GM10248 (cell line): Measurements from ENCODE around the gene PLSCR1.

Experiments used
- CTCF ChIA-PET: fragments of 300-600 bp; sonication (Branson Sonifier 250); formaldehyde crosslinking; extraction: SDS; loops from one replicate; lab custom pipeline; 2021; ENCODE audit warnings: antibody characterized with exemption; lab: Yijun Ruan, JAX
- POLR2A ChIA-PET: fragments of 350-650 bp; sonication (Branson Sonifier 250); formaldehyde crosslinking; extraction: SDS; loops from one replicate; lab custom pipeline; 2020; ENCODE audit warnings: antibody characterized with exemption; lab: Yijun Ruan, JAX
- DNase-seq: peaks from one replicate; pipeline ENCODE4 v3.0.0; 2012; ENCODE audit errors: extremely low spot score
- CTCF ChIP-seq: IDR thresholded peaks from 2 replicates; pipeline ENCODE4 v1.5.1; 2012; ENCODE audit warnings: mild to moderate bottlenecking, low read depth; ENCODE audit errors: extremely low read depth, missing control alignments, control extremely low read depth

PLSCR1 gene

DNA sequence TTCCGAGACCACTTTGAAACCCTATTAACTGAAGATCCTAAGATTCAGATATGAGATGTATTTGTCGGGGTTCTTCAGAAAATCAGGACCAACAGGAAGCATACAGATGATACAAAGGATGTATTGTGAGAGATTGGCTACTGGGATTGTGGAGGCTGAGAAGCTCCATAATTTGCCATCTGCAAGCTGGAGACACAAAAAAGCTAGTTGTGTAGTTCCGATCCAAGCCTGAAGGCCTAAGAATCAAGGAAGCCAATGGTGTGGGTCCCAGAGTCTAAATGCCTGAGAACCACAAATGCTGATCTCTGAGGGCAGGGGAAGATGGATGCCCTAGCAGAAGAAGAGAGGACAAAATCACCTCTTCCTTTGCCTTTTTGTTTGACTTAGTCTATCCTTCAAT is 10.9 kb upstream of the PLSCR1 start:
- TF ChIP-seq CTCF, result no peak
- ChIA-PET POLR2A (no interaction called here), CTCF (interaction anchor here (1.8 kb wide), 1 partner anchor 42 kb away, joined by 3 read pairs; no protein-coding TSS in a partner anchor)
- DNase-seq, result no peak

DNA sequence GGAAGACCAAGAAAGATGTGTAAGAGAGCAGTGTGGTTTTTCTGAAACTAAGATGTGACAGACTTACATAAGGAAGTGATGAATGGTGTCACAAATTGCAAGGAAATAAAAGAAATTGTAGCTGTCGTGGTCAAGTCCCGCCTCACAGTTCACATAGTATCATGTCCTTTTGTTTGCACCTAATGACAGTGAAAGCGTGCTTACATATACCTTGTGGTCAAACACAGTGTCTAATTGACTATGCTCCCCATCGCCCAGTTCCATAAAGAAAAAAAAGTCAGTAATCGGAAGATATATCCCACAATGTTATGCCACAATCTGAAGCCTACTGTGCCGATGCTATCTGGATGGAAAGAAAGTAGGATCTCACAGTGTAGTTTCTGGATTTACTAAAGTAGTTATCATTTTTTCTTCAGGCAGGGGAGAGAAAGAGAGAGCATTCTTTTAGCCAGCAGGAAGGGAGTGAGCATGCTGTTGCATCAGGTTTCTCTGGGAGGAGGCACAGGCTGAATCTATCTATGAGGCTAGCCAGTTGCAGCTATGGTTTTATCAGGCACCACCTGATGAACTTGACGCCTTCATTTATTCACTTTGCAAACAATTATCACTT is 9.8 kb upstream of the PLSCR1 start:
- TF ChIP-seq CTCF, result no peak
- POLR2A ChIA-PET, result no interaction called here
- DNase-seq, result no peak
- CTCF ChIA-PET, result interaction anchor here (1.4 to 1.8 kb wide), 2 partner anchors 10 to 41 kb away, joined by 3 read pairs; partner anchors contain the start of gene PLSCR1

- peak; percentile 26 for DNase-seq
- TF ChIP-seq CTCF, result no peak
- ChIA-PET CTCF (no interaction called here), POLR2A (no interaction called here)
These were observed 6.5 kb upstream of the PLSCR1 start for GRCh38 chr3:146550743-146551510.

- DNase-seq, result no peak
- ChIA-PET POLR2A (no interaction called here), CTCF (no interaction called here)
- no peak for TF ChIP-seq CTCF
These were observed 5.7 kb upstream of the PLSCR1 start for GRCh38 chr3:146550070-146550615.

- DNase-seq, result no peak
- ChIA-PET POLR2A (no interaction called here), CTCF (no interaction called here)
- no peak for TF ChIP-seq CTCF
These were observed 2.9 kb upstream of the PLSCR1 start for GRCh38 chr3:146547235-146547835.

GRCh38 chr3:146546366-146546965 is 2.1 kb upstream of the PLSCR1 start:
- TF ChIP-seq CTCF, result no peak
- POLR2A ChIA-PET, result no interaction called here
- DNase-seq, result no peak
- CTCF ChIA-PET, result no interaction called here
